GM12878 (cell line): ENCODE measurements around the gene CLSTN2. TPM values are rescaled to one million over a fixed set of nuclear protein-coding genes. Genes with fewer than 3 reads are reported as not detected.

Source experiments
- ATAC-seq: fragments of 200-7000 bp; cut with Tn5 transposase; 3 replicates; pipeline ENCODE4 v1.9.1; 2020; ENCODE audit warnings: mild to moderate bottlenecking, moderate library complexity
- BruUV-seq: library from RNA; stranded (reverse); fragments of 400-500 nt; replicated peaks from 2 replicates; lab custom pipeline; 2021; lab: Mats Ljungman, UMichigan
- CTCF ChIA-PET: fragments of 300-600 bp; sonication (Branson Sonifier 250); formaldehyde crosslinking; extraction: SDS; loops from one replicate; lab custom pipeline; 2021; ENCODE audit warnings: inconsistent platforms; lab: Yijun Ruan, JAX
- POLR2A ChIA-PET: fragments of 350-600 bp; formaldehyde crosslinking; extraction: SDS; loops from one replicate; lab custom pipeline; 2021; ENCODE audit warnings: inconsistent platforms; lab: Charles Lee
- RAD21 ChIA-PET: fragments of 300-600 bp; sonication (Branson Sonifier 250); formaldehyde crosslinking; loops from one replicate; lab custom pipeline; 2023; ENCODE audit warnings: antibody characterized with exemption; ENCODE audit not compliant: unreplicated experiment; lab: Charles Lee
- SMC1A ChIA-PET: fragments of 300-600 bp; sonication (Branson Sonifier 250); formaldehyde crosslinking; loops from one replicate; lab custom pipeline; 2023; ENCODE audit not compliant: unreplicated experiment, uncharacterized antibody; lab: Charles Lee
- DNase-seq: peaks from one replicate; pipeline ENCODE4 v3.0.0-alpha.2; 2011; ENCODE audit warnings: low read depth, low spot score
- FAIRE-seq: peaks from 3 replicates; lab custom pipeline; 2011; peaks lifted over from hg19 to GRCh38; lab: Jason Lieb, UNC
- H2AFZ ChIP-seq: 2 replicates; pipeline ENCODE4 v1.6.0; 2011; ENCODE audit warnings: low read depth, low read length, control low read depth; ENCODE audit not compliant: control insufficient read depth
- H3K27ac ChIP-seq: 2 replicates; pipeline ENCODE4 v1.5.1; 2011; ENCODE audit warnings: control low read depth; ENCODE audit not compliant: control insufficient read depth, insufficient read depth
- H3K27me3 ChIP-seq, 2 experiments: replicated peaks in 1 of 2; 2 replicates each; pipeline versions ENCODE4 v1.6.0 to v1.6.1; 2011; ENCODE audit warnings: low read length in 1 of 2; ENCODE audit not compliant: control insufficient read depth in 2 of 2, insufficient read depth in 2 of 2
- H3K36me3 ChIP-seq, 2 experiments: 2 replicates each; pipeline ENCODE4 v1.5.1; 2011; ENCODE audit warnings: low read length in 1 of 2; ENCODE audit not compliant: control insufficient read depth in 2 of 2, insufficient read depth in 2 of 2
- H3K4me1 ChIP-seq: 2 replicates; pipeline ENCODE4 v1.6.1; 2011; ENCODE audit warnings: mild to moderate bottlenecking, low read length, moderate library complexity, mixed read lengths; ENCODE audit not compliant: control insufficient read depth, insufficient read depth
- H3K4me2 ChIP-seq: 2 replicates; pipeline ENCODE4 v1.6.0; 2011; ENCODE audit warnings: control low read depth; ENCODE audit not compliant: control insufficient read depth, insufficient read depth
- H3K4me3 ChIP-seq: fragments of 200-600 bp; sonication (generic); 2 replicates; pipeline ENCODE4 v1.5.1; 2016
- H3K79me2 ChIP-seq: 2 replicates; pipeline ENCODE4 v1.6.0; 2011; ENCODE audit warnings: low read length; ENCODE audit not compliant: control insufficient read depth, insufficient read depth
- H3K9ac ChIP-seq: 2 replicates; pipeline ENCODE4 v1.8.0; 2011; ENCODE audit warnings: low read length, control low read depth, mixed read lengths; ENCODE audit not compliant: control insufficient read depth, insufficient read depth
- H3K9me3 ChIP-seq: replicated peaks from 3 replicates; pipeline ENCODE4 v1.5.1; 2011; ENCODE audit warnings: mild to moderate bottlenecking, low read length; ENCODE audit not compliant: control insufficient read depth, insufficient read depth
- H4K20me1 ChIP-seq: 2 replicates; pipeline ENCODE4 v1.6.0; 2011; ENCODE audit not compliant: control insufficient read depth, insufficient read depth
- EGR1 ChIP-seq, 2 experiments: IDR thresholded peaks; 1 replicate in 1 of 2; 2 replicates in 1 of 2; pipeline ENCODE4 v1.6.1; 2011 to 2012; ENCODE audit warnings: low read depth in 2 of 2, low read length in 2 of 2, borderline replicate concordance in 1 of 2, mild to moderate bottlenecking in 1 of 2, moderate library complexity in 1 of 2
- MYB ChIP-seq: fragments of 150-350 bp; IDR thresholded peaks from 2 replicates; pipeline ENCODE4 v1.6.1; 2014; ENCODE audit warnings: mild to moderate bottlenecking, low read depth, low read length, borderline replicate concordance
- POU2F2 ChIP-seq: IDR thresholded peaks from 3 replicates; pipeline ENCODE4 v1.6.1; 2011; ENCODE audit warnings: low read depth, mild to moderate bottlenecking, low read length, borderline replicate concordance
- SMAD1 ChIP-seq: fragments of 450-650 bp; IDR thresholded peaks from 2 replicates; pipeline ENCODE4 v1.6.1; 2018; ENCODE audit warnings: mild to moderate bottlenecking, low read depth; ENCODE audit not compliant: partially characterized antibody
- SUZ12 ChIP-seq: fragments of 200-600 bp; sonication (generic); IDR thresholded peaks from one replicate; pipeline ENCODE4 v1.6.1; 2018; ENCODE audit warnings: antibody characterized with exemption, mild to moderate bottlenecking; ENCODE audit not compliant: unreplicated experiment
- YY1 ChIP-seq: IDR thresholded peaks from 2 replicates; pipeline ENCODE4 v1.6.1; 2011; ENCODE audit warnings: low read depth, mild to moderate bottlenecking, low read length
- WGBS: methylation state at CpG from one replicate; pipeline ENCODE4 v1.1.6; 2016; ENCODE audit warnings: low lambda C conversion rate; ENCODE audit not compliant: insufficient replicate concordance, insufficient coverage; ENCODE audit errors: missing lambda C conversion rate; 5-methylcytosine and 5-hydroxymethylcytosine counted together
- in situ Hi-C: fragments of 300-500 bp; cut with MboI; formaldehyde crosslinking; loops from 9 replicates; pipeline ENCODE4 v1.14.3; 2018; ENCODE audit warnings: mixed read lengths
- intact Hi-C: fragments of 100-400 bp; cut with micrococcal nuclease; formaldehyde crosslinking; loops from one replicate; pipeline ENCODE4 v1.14.2; 2022; ENCODE audit not compliant: unreplicated experiment
- polyA plus RNA-seq, 11 experiments: library from polyadenylated mRNA; depleted of rRNA in 4 of 11; unstranded in 6 of 11; stranded (reverse) in 5 of 11; fragments of >200 nt; fragmentation: Nextera tagmentation in 4 of 11; fragmentation: Illumina TruSeq in 1 of 11; extraction: Ambion mirVana in 4 of 11; extraction: Trizol in 1 of 11; gene quantifications; 1 replicate in 1 of 11; 2 replicates in 10 of 11; pipeline versions ENCODE4 v1.2.1 to v1.2.3, GENCODE V29; 2011 to 2016; ENCODE audit warnings: inconsistent platforms in 2 of 11, missing spikeins in 2 of 11, low read depth in 1 of 11
- total RNA-seq, 4 experiments: library from RNA; depleted of rRNA in 3 of 4; stranded (reverse); fragments of >200 nt in 3 of 4; fragmentation: Illumina TruSeq in 1 of 4; extraction: Trizol in 1 of 4; gene quantifications; 2 replicates each; pipeline versions ENCODE4 v1.2.1 to v1.2.3, GENCODE V29; 2013 to 2021

Gene CLSTN2
- total and polyA plus RNA-seq, 10 of the 15 experiments (the other 5 are each of a cell fraction or from before 2014, with no cell fraction given) = under 0.01 to 0.10 (median under 0.01) TPM; not detected in 5

DNA sequence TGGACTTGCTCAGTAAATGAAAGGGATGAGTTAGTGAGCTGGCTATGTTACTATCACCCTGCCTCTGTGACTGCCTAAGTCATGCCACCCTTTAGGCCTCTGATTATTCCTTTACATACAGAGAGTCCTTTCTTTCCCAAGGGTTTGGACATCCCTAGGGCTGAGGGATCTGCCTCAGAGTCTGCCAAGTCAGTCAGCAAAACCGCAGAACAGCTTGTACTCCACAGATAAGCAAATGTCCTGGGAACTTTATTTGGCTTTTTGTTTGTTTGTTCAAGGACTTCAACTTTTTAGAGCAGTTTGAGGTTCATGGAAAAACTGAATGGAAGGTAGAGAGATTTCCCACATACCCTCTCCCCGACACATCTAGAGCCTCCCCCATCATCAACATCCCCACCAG, 660.3 kb downstream of the CLSTN2 start:
- CTCF ChIA-PET = no interaction called here
- TF ChIP-seq SUZ12 = no peak
- Histone ChIP-seq H3K4me2 (no peak overlapping the region), H3K9ac (no peak overlapping the region), H3K36me3 (no peaks in the 10 kb centered on the region), H3K4me1 (no peaks in the 10 kb centered on the region), H3K9me3 (no peaks in the 10 kb centered on the region), H3K27me3 (no peaks in the 10 kb centered on the region), H3K79me2 (no peaks in the 10 kb centered on the region), H2AFZ (no peak overlapping the region), H3K4me3 (no peak overlapping the region), H3K27ac (no peak overlapping the region), H4K20me1 (no peaks in the 10 kb centered on the region)
- ATAC-seq (no peak), FAIRE-seq (no peak), DNase-seq (no peak)
- SMC1A ChIA-PET = interaction anchor here (1.4 kb wide), 1 partner anchor 9 kb away, joined by 4 read pairs; no protein-coding TSS in a partner anchor
- POLR2A ChIA-PET = no interaction called here
- in situ Hi-C loops (no loop called here), intact Hi-C loops (no loop called here)
- BruUV-seq = no TSS peak
- RAD21 ChIA-PET = no interaction called here
- 0% methylated on average over 2 of the region's 2 CpGs for WGBS

DNA sequence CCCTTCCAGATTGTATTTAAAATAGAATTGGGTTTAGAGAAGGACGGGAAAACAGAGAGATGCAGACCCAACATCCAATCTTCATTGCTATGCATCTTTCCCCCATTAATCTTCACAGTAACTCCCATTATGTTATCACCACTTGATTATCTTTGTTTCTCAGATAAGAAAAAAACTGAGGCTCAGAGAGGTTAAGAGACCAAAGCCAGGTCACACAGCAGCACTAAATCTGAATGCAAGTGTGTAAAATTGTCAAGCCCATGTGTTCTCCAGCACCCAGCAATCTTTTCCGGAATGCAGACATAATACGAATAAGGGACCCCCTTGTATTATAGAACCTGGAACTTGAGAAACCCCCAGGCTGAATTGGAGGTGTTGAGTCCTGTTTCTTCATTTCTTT, 662.4 kb downstream of the CLSTN2 start:
- 57% methylated on average over 3 of the region's 3 CpGs for WGBS
- ChIA-PET RAD21 (interaction anchor here (1.5 kb wide), 1 partner anchor 129 kb away, joined by 3 read pairs; no protein-coding TSS in a partner anchor), POLR2A (no interaction called here), SMC1A (interaction anchor here (1.4 kb wide), 1 partner anchor 12 kb away, joined by 6 read pairs; no protein-coding TSS in a partner anchor)
- Histone ChIP-seq H3K9ac (no peak overlapping the region), H3K4me3 (no peak overlapping the region), H3K27ac (no peak overlapping the region), H4K20me1 (no peaks in the 10 kb centered on the region), H3K9me3 (no peaks in the 10 kb centered on the region), H3K36me3 (no peaks in the 10 kb centered on the region), H3K27me3 (no peaks in the 10 kb centered on the region), H3K79me2 (no peaks in the 10 kb centered on the region)
- in situ Hi-C loops = no loop called here
- ATAC-seq = no peak
- BruUV-seq = no TSS peak
- DNase-seq = no peak
- FAIRE-seq = no peak
- TF ChIP-seq YY1 = no peak
- TF ChIP-seq POU2F2 = no peak
- TF ChIP-seq MYB = no peak
- no peak for TF ChIP-seq EGR1 (IDR thresholded peaks at IDR 0.05; ENCODE audit: borderline replicate concordance in 1 of 2, low read depth in 2 of 2, low read length in 2 of 2)
- TF ChIP-seq SMAD1 = no peak
- TF ChIP-seq, all 136 proteins: peak for 0
- H2AFZ ChIP-seq = no peak overlapping the region
- CTCF ChIA-PET = interaction anchor here (1.0 to 1.7 kb wide), 3 partner anchors 9 to 17 kb away, joined by 4 read pairs; no protein-coding TSS in a partner anchor
- H3K4me1 ChIP-seq = no peaks in the 10 kb centered on the region
- intact Hi-C loops = no loop called here
- no peak overlapping the region for H3K4me2 ChIP-seq
